ENCODE results near the gene INPP5A.
"Not testable (repeated sequence)": the region's sequence is repeated elsewhere in the genome, so short reads cannot be mapped to it uniquely, and the experiment has no call there.

INPP5A gene

GRCh38 chr10:132730573-132730953 lies 193.0 kb downstream of the INPP5A start:
- DNase-seq, result no peak

- no peak for DNase-seq
Observed at GRCh38 chr10:132732518-132732917, 194.9 kb downstream of the INPP5A start.

- DNase-seq, result no peak
Observed at GRCh38 chr10:132733926-132734325, 196.3 kb downstream of the INPP5A start.

- peak in 28 of 56 donors; percentile 24 to 79 (median 64) for DNase-seq
Observed at GRCh38 chr10:132735341-132735775, 197.8 kb downstream of the INPP5A start.

GRCh38 chr10:132735923-132736391 lies 198.4 kb downstream of the INPP5A start:
- DNase-seq, result peak in 54 of 56 donors; percentile 50 to 93 (median 78)

GRCh38 chr10:132737390-132738048 lies 199.9 kb downstream of the INPP5A start:
- DNase-seq, result peak in 3 of 56 donors; percentile 26 to 32 (median 30)

- DNase-seq, result peak; percentile 24 to 93 (median 78)
Observed at GRCh38 chr10:132738454-132739224, 201.1 kb downstream of the INPP5A start.

- DNase-seq, result peak in 1 of 56 donors; percentile 28
Observed at GRCh38 chr10:132739225-132739613, 201.6 kb downstream of the INPP5A start.

GRCh38 chr10:132740588-132740987 lies 203.0 kb downstream of the INPP5A start:
- DNase-seq, result no peak

GRCh38 chr10:132742167-132742836 lies 204.7 kb downstream of the INPP5A start:
- DNase-seq, result no peak

- DNase-seq, result no peak
Observed at GRCh38 chr10:132742837-132743194, 205.2 kb downstream of the INPP5A start.

GRCh38 chr10:132743196-132743924 lies 205.8 kb downstream of the INPP5A start:
- DNase-seq, result not testable (repeated sequence)

- DNase-seq, result no peak
Observed at GRCh38 chr10:132743925-132744490, 206.4 kb downstream of the INPP5A start.

- no peak for DNase-seq
Observed at GRCh38 chr10:132744839-132745238, 207.3 kb downstream of the INPP5A start.

- DNase-seq, result no peak
Observed at GRCh38 chr10:132745511-132745910, 207.9 kb downstream of the INPP5A start.

GRCh38 chr10:132745971-132746370 lies 208.4 kb downstream of the INPP5A start:
- no peak for DNase-seq

- no peak for DNase-seq
Observed at GRCh38 chr10:132746386-132746785, 208.8 kb downstream of the INPP5A start.

- DNase-seq, result peak in 18 of 56 donors; percentile 11 to 61 (median 40)
Observed at GRCh38 chr10:132746801-132747625, 209.4 kb downstream of the INPP5A start.

- DNase-seq, result no peak
Observed at GRCh38 chr10:132748135-132748534, 210.5 kb downstream of the INPP5A start.
